GM10266 (cell line): ENCODE results near the gene LIPA.

Experiments
- DNase-seq: peaks from one replicate; pipeline ENCODE4 v3.0.0; 2012; ENCODE audit errors: extremely low spot score
- CTCF ChIP-seq: IDR thresholded peaks from 2 replicates; pipeline ENCODE4 v1.5.1; 2012; ENCODE audit warnings: mild to moderate bottlenecking, low read depth; ENCODE audit not compliant: control insufficient read depth, insufficient read depth; ENCODE audit errors: missing control alignments

Gene LIPA

GRCh38 chr10:89240519-89240918 is 11.1 kb downstream of the LIPA start:
- no peak for DNase-seq
- TF ChIP-seq CTCF: no peak

GRCh38 chr10:89238956-89239644 is 12.5 kb downstream of the LIPA start:
- DNase-seq: no peak
- TF ChIP-seq CTCF: no peak

GRCh38 chr10:89237849-89238248 is 13.7 kb downstream of the LIPA start:
- no peak for TF ChIP-seq CTCF
- DNase-seq: no peak

GRCh38 chr10:89236226-89236797 is 15.3 kb downstream of the LIPA start:
- no peak for DNase-seq
- no peak for TF ChIP-seq CTCF

GRCh38 chr10:89235073-89235798 is 16.3 kb downstream of the LIPA start:
- no peak for DNase-seq

GRCh38 chr10:89233033-89233432 is 18.5 kb downstream of the LIPA start:
- no peak for DNase-seq
- TF ChIP-seq CTCF: no peak

More at GRCh38 chr10:89235073-89235798, 16.3 kb downstream of the LIPA start:
- no peak for TF ChIP-seq CTCF

GRCh38 chr10:89228962-89229361 is 22.6 kb downstream of the LIPA start:
- DNase-seq: no peak
- TF ChIP-seq CTCF: no peak
